ENCODE data around the gene RPUSD3.

RPUSD3 gene, protein sequence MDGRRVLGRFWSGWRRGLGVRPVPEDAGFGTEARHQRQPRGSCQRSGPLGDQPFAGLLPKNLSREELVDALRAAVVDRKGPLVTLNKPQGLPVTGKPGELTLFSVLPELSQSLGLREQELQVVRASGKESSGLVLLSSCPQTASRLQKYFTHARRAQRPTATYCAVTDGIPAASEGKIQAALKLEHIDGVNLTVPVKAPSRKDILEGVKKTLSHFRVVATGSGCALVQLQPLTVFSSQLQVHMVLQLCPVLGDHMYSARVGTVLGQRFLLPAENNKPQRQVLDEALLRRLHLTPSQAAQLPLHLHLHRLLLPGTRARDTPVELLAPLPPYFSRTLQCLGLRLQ

DNA sequence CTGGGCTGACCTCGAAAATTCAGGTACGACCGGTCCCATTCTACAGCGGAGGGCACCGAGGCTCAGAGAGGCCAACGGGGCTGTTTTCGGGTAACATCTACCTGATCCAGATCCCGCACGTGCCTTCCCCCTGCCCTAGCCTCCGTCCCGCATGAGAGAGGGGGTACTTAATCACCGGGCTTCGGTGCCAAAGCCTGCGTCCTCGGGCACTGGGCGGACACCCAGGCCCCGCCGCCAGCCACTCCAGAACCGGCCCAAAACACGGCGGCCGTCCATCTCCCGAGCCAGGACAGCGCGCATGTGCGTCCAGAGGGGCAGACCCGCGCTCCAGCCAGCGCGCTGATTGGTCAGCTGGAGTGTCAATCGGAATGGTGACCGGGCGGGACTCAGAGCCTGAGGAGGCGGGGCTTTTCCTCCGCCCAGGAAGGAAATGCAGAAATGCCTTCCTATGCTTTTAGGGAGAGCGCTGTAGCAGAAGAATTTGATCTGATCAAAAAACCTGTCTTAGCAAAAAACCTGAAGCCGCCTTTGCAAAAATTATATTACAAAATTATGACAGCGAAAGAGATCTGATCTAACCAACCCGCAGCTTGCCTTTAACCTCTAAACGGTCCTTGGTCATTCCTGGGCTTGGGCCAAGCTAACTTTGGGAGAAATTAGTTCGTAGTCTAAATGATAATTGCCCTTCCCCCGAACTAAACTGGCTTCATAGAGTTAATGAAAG is at the start of gene RPUSD3:
TSS of gene RPUSD3 (minus strand) at position 294 of the 724 bp plus-strand sequence. CDS start at position 276, 18 bp downstream.
- no peaks in the 10 kb centered on the region for H3K9me3 ChIP-seq (ENCODE audit: control insufficient read depth, insufficient read depth, low read length)
- peak within 1 kb of the TSS; percentile 81 for H3K9ac ChIP-seq (ENCODE audit: low read depth, low read length)
- peaks cover 3% of the 10 kb centered on the region for H3K4me1 ChIP-seq (ENCODE audit: control insufficient read depth, insufficient read depth, low read length)
- peaks cover 14% of the 10 kb centered on the region for H3K36me3 ChIP-seq (ENCODE audit: control insufficient read depth, insufficient read depth, low read length)
- H3K27me3 ChIP-seq (ENCODE audit: control insufficient read depth, insufficient read depth, low read length), result no peaks in the 10 kb centered on the region
- peak within 1 kb of the TSS; percentile 96 for H3K4me3 ChIP-seq (ENCODE audit: low read depth, low read length)

DNA sequence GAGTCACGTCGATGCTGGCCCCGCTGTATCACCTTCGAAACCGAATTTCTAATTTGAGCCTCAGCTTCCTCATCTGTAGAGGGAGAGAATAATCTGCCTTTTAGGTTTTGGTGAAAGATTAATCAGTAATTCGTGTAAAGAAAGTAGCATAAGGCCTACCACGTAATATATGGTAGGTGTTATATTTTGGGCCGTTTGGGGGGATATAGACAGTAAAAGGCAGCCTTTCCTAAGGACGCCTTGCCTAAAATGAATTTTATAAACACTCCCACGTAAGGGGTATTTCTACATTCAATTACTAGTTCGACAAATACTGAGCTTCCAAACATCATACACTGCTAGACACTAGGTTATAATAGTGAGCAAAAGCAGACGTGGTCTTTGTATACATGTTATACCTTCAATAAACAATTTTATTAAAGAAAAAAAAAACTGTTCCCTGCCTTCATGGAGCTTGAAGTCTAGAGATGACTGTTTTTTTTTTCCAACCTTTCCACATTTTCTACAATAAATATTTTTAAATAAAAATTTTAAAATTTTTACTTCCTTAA is 47.3 kb upstream of the RPUSD3 start:
- no peaks in the 10 kb centered on the region for H3K4me1 ChIP-seq (ENCODE audit: control insufficient read depth, insufficient read depth, low read length)
- H3K9ac ChIP-seq (ENCODE audit: low read depth, low read length), result peak overlapping the region; percentile 94
- H3K4me3 ChIP-seq (ENCODE audit: low read depth, low read length), result peak overlapping the region; percentile 94
- no peaks in the 10 kb centered on the region for H3K9me3 ChIP-seq (ENCODE audit: control insufficient read depth, insufficient read depth, low read length)
- peaks cover 13% of the 10 kb centered on the region for H3K36me3 ChIP-seq (ENCODE audit: control insufficient read depth, insufficient read depth, low read length)
- no peaks in the 10 kb centered on the region for H3K27me3 ChIP-seq (ENCODE audit: control insufficient read depth, insufficient read depth, low read length)

DNA sequence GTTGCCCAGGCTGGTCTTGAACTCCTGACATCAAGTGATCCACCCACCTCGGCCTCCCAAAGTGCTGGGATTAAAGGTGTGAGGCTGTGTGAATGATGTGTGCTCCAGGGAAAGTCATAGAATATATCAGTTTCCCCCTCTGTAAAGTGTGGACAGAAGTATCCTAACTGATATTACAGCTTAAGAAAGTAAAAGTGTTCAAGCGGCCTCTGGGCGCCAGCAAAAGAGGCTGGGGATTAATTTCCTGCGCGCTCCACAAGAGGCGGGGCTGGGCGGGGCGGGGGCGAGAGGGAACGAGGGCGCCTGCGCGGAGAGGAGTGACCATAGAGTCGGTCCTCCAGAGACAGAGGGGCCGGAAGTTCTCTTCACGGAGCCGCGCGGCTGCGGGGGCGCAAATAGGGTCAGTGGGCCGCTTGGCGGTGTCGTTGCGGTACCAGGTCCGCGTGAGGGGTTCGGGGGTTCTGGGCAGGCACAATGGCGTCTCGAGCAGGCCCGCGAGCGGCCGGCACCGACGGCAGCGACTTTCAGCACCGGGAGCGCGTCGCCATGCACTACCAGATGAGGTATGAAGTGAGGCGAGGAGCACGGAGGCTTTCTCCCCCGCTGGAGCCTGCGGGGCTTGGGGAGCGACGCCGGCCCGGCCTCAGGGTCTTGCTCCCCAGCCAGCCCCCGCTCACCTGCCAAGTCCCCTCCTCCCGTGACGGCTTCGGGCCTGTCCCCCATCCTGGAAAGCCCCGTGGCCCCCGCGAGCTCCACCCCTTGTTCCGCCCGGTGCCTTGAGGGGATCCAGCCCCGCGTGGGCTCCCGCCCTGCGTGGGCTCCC is 46.7 kb upstream of the RPUSD3 start, which contains the start of gene JAGN1:
TSS of gene JAGN1 (plus strand) at position 362 of the 823 bp plus-strand sequence. CDS start at position 475, 113 bp downstream.
- H3K4me3 ChIP-seq (ENCODE audit: low read depth, low read length), result peak within 1 kb of the TSS; percentile 94
- peaks cover 13% of the 10 kb centered on the region for H3K36me3 ChIP-seq (ENCODE audit: control insufficient read depth, insufficient read depth, low read length)
- no peaks in the 10 kb centered on the region for H3K9me3 ChIP-seq (ENCODE audit: control insufficient read depth, insufficient read depth, low read length)
- no peaks in the 10 kb centered on the region for H3K4me1 ChIP-seq (ENCODE audit: control insufficient read depth, insufficient read depth, low read length)
- H3K9ac ChIP-seq (ENCODE audit: low read depth, low read length), result peak within 1 kb of the TSS; percentile 94
- H3K27me3 ChIP-seq (ENCODE audit: control insufficient read depth, insufficient read depth, low read length), result no peaks in the 10 kb centered on the region

DNA sequence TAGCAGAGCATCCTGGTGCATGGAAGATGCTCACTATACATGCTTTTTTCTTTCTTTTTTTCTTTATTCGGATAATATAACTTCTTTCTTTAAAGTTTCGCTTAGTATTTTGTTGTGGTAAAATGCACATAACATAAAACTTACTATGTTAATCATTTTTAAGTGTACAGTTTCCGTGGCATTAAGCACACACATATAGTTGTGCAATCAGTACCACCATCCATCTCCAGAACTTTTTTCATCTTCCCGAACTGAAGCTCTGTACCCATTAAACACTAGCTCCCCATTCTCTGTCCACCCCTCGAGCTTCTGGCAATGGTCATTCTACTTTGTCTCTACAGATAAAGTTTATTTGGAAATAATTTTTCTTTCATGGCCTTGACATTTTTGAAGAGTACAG is 45.6 kb upstream of the RPUSD3 start:
- H3K9ac ChIP-seq (ENCODE audit: low read depth, low read length), result no peak overlapping the region
- H3K4me3 ChIP-seq (ENCODE audit: low read depth, low read length), result no peak overlapping the region
- no peaks in the 10 kb centered on the region for H3K9me3 ChIP-seq (ENCODE audit: control insufficient read depth, insufficient read depth, low read length)
- no peaks in the 10 kb centered on the region for H3K4me1 ChIP-seq (ENCODE audit: control insufficient read depth, insufficient read depth, low read length)
- H3K36me3 ChIP-seq (ENCODE audit: control insufficient read depth, insufficient read depth, low read length), result peaks cover 13% of the 10 kb centered on the region
- no peaks in the 10 kb centered on the region for H3K27me3 ChIP-seq (ENCODE audit: control insufficient read depth, insufficient read depth, low read length)

DNA sequence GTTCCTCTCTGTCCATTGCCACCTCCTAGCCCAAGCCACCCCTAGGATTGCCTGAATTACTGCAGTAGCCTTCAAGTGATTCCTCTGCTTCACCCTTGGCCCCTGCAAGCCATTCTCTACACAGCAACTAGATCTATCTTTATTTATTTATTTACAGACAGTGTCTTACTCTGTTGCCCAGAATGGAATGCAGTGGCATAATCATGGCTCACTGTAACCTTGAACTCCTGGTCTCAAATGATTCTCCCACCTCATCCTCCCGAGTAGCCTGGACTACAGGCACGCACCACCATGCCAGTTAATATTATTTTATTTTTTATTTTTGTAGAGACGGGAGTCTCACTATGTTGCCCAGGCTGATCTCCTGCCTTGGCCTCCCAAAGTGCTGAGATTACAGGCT is 44.7 kb upstream of the RPUSD3 start:
- Histone ChIP-seq H3K4me1 (ENCODE audit: control insufficient read depth, insufficient read depth, low read length) (no peaks in the 10 kb centered on the region), H3K36me3 (ENCODE audit: control insufficient read depth, insufficient read depth, low read length) (peaks cover 9% of the 10 kb centered on the region), H3K9ac (ENCODE audit: low read depth, low read length) (no peak overlapping the region), H3K4me3 (ENCODE audit: low read depth, low read length) (no peak overlapping the region), H3K27me3 (ENCODE audit: control insufficient read depth, insufficient read depth, low read length) (no peaks in the 10 kb centered on the region), H3K9me3 (ENCODE audit: control insufficient read depth, insufficient read depth, low read length) (no peaks in the 10 kb centered on the region)

DNA sequence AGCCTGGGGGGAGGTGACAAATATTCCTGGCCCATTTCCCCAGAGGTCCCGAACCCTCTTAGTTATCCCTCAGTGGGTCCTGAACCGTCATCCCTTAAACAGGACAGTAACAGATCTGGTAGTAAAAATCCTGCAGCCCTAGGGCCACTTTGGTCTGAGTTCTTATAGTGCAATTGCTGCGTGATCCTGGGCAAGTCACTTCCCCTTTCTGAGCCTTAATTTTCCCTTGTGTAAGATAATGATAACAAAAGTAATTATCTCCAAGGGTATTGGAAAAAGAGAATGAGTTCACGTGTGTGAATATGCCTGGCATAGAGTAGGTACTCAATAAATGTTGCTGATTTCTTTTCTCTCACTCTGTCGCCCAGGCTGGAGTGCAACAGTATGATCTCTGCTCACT is 43.7 kb upstream of the RPUSD3 start:
- no peaks in the 10 kb centered on the region for H3K4me1 ChIP-seq (ENCODE audit: control insufficient read depth, insufficient read depth, low read length)
- H3K9me3 ChIP-seq (ENCODE audit: control insufficient read depth, insufficient read depth, low read length), result no peaks in the 10 kb centered on the region
- H3K27me3 ChIP-seq (ENCODE audit: control insufficient read depth, insufficient read depth, low read length), result no peaks in the 10 kb centered on the region
- H3K36me3 ChIP-seq (ENCODE audit: control insufficient read depth, insufficient read depth, low read length), result no peaks in the 10 kb centered on the region
- H3K9ac ChIP-seq (ENCODE audit: low read depth, low read length), result no peak overlapping the region
- H3K4me3 ChIP-seq (ENCODE audit: low read depth, low read length), result no peak overlapping the region

DNA sequence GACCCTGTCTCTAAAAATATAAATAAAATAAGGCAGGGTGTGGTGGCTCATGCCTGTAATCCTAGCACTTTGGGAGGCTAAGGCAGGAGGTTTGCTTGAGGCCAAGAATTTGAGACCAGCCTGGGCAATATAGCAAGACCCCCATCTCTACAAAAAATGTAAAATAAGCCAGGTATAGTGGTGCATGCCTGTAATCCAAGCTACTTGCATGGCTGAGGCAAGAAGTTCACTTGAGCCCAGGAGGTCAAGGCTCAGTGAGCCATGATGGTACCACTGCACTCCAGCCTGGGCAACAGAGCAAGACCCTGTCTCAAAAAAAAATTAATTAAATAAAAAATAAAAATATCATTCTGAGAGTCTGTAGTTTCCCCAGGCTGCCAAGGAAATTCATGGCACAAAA is 42.5 kb upstream of the RPUSD3 start:
- H3K27me3 ChIP-seq (ENCODE audit: control insufficient read depth, insufficient read depth, low read length), result no peaks in the 10 kb centered on the region
- no peaks in the 10 kb centered on the region for H3K4me1 ChIP-seq (ENCODE audit: control insufficient read depth, insufficient read depth, low read length)
- no peak overlapping the region for H3K9ac ChIP-seq (ENCODE audit: low read depth, low read length)
- H3K36me3 ChIP-seq (ENCODE audit: control insufficient read depth, insufficient read depth, low read length), result no peaks in the 10 kb centered on the region
- H3K9me3 ChIP-seq (ENCODE audit: control insufficient read depth, insufficient read depth, low read length), result no peaks in the 10 kb centered on the region
- no peak overlapping the region for H3K4me3 ChIP-seq (ENCODE audit: low read depth, low read length)

DNA sequence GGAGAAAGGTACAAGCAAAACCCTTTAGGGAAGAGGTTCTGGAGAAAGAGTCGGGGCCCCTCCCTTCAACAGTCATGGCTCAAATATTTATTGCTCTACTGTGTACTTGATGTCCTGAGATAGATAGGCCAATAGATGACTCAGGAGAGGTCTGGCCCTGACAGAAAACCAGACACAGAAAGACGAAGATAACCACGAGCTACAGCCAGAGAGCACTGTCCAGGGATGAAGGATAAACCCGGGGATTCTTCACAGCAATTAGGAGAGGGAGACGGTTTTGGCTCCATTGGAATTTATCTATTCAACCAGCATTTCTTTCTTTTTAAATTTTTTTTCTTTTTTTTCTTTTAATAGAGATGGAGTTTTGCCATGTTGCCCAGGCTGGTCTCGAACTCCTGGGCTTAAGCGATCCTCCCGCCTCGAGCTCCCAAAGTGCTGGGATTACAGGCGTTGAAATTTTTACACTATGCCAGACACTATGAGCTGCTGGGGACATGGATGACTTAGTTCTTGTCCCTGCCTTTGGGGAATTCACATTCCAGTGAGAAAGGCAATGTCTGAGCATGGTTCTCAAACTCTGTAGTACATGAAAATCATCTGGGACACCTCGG is 40.9 kb upstream of the RPUSD3 start:
- no peaks in the 10 kb centered on the region for H3K36me3 ChIP-seq (ENCODE audit: control insufficient read depth, insufficient read depth, low read length)
- no peaks in the 10 kb centered on the region for H3K9me3 ChIP-seq (ENCODE audit: control insufficient read depth, insufficient read depth, low read length)
- no peaks in the 10 kb centered on the region for H3K27me3 ChIP-seq (ENCODE audit: control insufficient read depth, insufficient read depth, low read length)
- no peaks in the 10 kb centered on the region for H3K4me1 ChIP-seq (ENCODE audit: control insufficient read depth, insufficient read depth, low read length)
- H3K4me3 ChIP-seq (ENCODE audit: low read depth, low read length), result no peak overlapping the region
- H3K9ac ChIP-seq (ENCODE audit: low read depth, low read length), result no peak overlapping the region

DNA sequence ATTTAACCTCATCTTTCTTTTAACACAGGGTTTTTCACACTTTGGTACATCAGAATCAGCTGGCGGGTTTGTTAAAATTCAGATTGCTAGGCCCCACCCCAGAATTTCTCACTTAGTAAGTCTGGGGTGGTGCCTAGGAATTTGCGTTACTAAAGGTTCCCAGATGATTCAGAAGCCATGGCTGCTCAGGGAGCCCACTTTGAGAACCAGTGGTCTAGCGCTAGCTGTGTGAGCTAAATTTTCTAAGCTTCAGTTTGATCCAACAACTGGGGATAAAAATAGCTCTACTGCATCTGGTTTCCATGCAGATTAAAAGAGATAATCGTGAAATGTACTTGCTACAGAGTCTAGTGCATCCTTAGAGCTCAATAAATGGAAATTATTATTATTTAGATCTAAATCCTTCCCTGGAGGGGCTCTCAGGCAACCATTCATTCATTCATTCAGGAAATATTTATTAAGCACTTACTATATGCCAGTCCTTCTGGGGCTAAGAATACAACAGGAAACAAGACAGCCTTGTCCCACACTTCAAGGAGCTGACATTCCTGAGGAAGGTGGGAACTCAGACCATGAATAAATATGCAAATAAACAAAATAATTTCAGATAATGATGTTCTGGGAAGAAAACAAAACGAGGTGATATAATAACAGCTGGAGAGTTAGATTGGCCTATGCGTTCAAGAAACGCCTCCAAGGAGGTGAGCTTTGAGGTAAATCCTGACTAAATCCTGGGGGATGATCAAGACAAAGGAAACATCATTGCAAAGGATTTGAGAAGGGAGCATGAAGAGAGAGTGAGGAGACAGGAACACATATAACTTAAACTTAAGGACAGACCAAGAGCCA is 40.1 kb upstream of the RPUSD3 start:
- Histone ChIP-seq H3K27me3 (ENCODE audit: control insufficient read depth, insufficient read depth, low read length) (no peaks in the 10 kb centered on the region), H3K9ac (ENCODE audit: low read depth, low read length) (no peak overlapping the region), H3K9me3 (ENCODE audit: control insufficient read depth, insufficient read depth, low read length) (no peaks in the 10 kb centered on the region), H3K36me3 (ENCODE audit: control insufficient read depth, insufficient read depth, low read length) (no peaks in the 10 kb centered on the region), H3K4me3 (ENCODE audit: low read depth, low read length) (no peak overlapping the region), H3K4me1 (ENCODE audit: control insufficient read depth, insufficient read depth, low read length) (no peaks in the 10 kb centered on the region)

DNA sequence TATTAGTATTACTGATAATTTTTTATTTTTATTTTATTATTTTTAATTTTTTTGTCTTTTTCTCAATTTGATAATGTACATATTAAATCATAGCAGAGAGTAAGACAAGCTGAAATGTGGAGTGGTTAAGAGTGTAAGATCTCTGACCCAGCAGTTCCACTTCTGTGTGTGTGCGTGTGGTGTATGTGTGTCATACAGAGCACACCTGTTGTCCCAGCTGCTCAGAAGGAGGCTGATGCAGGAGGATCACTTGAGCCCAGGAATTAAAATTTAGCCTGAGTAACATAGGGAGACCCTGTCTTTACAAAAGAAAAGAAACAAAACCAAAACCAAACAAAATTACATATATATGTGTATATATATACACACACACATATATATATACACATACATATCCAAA is 37.6 kb upstream of the RPUSD3 start:
- Histone ChIP-seq H3K9ac (ENCODE audit: low read depth, low read length) (no peak overlapping the region), H3K4me1 (ENCODE audit: control insufficient read depth, insufficient read depth, low read length) (no peaks in the 10 kb centered on the region), H3K27me3 (ENCODE audit: control insufficient read depth, insufficient read depth, low read length) (no peaks in the 10 kb centered on the region), H3K4me3 (ENCODE audit: low read depth, low read length) (no peak overlapping the region), H3K9me3 (ENCODE audit: control insufficient read depth, insufficient read depth, low read length) (no peaks in the 10 kb centered on the region), H3K36me3 (ENCODE audit: control insufficient read depth, insufficient read depth, low read length) (no peaks in the 10 kb centered on the region)

All from iPS-15b (cell line).